Pancreas (tissue), 10 donors: ENCODE results near the gene CDC42BPB. TPM values are rescaled to one million over a fixed set of nuclear protein-coding genes. Genes with fewer than 3 reads are reported as not detected.
A peak's percentile ranks its signal among the peaks of the same experiment; 100 is the strongest.

Experiments used
- ATAC-seq, 4 donors: fragments of 200-7000 bp; cut with Tn5 transposase; one replicate each; pipeline versions ENCODE4 v1.8.0 to v1.9.1; 2020; ENCODE audit warnings: mild to moderate bottlenecking in 4 of 4, moderate library complexity in 4 of 4
- DNase-seq, 6 donors: peaks; one replicate each; pipeline ENCODE4 v3.0.0-alpha.2; 2020
- FAIRE-seq: peaks from 2 replicates; lab custom pipeline; 2012; peaks lifted over from hg19 to GRCh38; lab: Jason Lieb, UNC
- H3K27ac ChIP-seq, 4 donors: fragments of 200-600 bp; sonication (generic); 1 replicate in 3 of 4; 2 replicates in 1 of 4; pipeline versions ENCODE4 v1.5.0 to v1.8.0; 2020
- H3K27me3 ChIP-seq, 4 donors: fragments of 200-600 bp; one replicate each; pipeline ENCODE4 v1.8.0; 2021
- H3K36me3 ChIP-seq, 3 donors: fragments of 200-600 bp; sonication (generic) in 1 of 3; one replicate each; pipeline versions ENCODE4 v1.5.0 to v1.8.0; 2020 to 2021
- H3K4me1 ChIP-seq, 3 donors: fragments of 200-600 bp; one replicate each; pipeline ENCODE4 v1.8.0; 2021
- H3K4me3 ChIP-seq, 4 donors: fragments of 200-600 bp; sonication (generic) in 2 of 4; one replicate each; pipeline versions ENCODE4 v1.5.0 to v1.8.0; 2020 to 2021
- H3K9me3 ChIP-seq, 4 donors: fragments of 200-600 bp; one replicate each; pipeline ENCODE4 v1.8.0; 2021
- CTCF ChIP-seq, 4 donors: fragments of 200-600 bp; sonication (generic) in 3 of 4; IDR thresholded peaks; one replicate each; pipeline versions ENCODE4 v1.5.0 to v1.8.0; 2021; ENCODE audit warnings: antibody characterized with exemption in 4 of 4
- WGBS, 2 donors: extraction: QIAGEN DNeasy Blood & Tissue Kit; methylation state at CpG; one replicate each; pipeline ENCODE4 v1.1.7; 2013; 5-methylcytosine and 5-hydroxymethylcytosine counted together
- intact Hi-C, 3 donors: fragments of 100-400 bp; cut with DNase I; formaldehyde crosslinking; loops; one replicate each; pipeline versions ENCODE4 v1.11.1 to v1.14.2; 2022
- polyA plus RNA-seq, 2 donors: library from polyadenylated mRNA; stranded (reverse); fragments of 200-250 nt; gene quantifications; one replicate each; pipeline ENCODE4 v1.2.3, GENCODE V29; 2013
- total RNA-seq, 6 donors: library from RNA; stranded (reverse); fragmentation: NEBNext Ultra II Directional in 4 of 6; extraction: Animal tissue kit (Norgen Biotek cat#: 25700) in 4 of 6; gene quantifications; one replicate each; pipeline versions ENCODE4 v1.2.1 to v1.2.4, GENCODE V29; 2021 to 2023
- donor health status: healthy with polysubstance abuse.
- donor health status: DM: no; HTN: no; CAD: no; lungs with moderate emphysema.
- donor health status: DM: no; HTN: no; CAD: no.
- donor health status: control.
- donor health status: control.
- donor health status: Bipolar disorder and iron deficiency.
- donor health status: DM: yes; HTN: yes; CAD: no.
- donor health status: DM: no; HTN: no; CAD: no.
- donor health status: DM: no; HTN: no; CAD: no.
- donor health status: DM: yes; HTN: yes; CAD: no.

The CDC42BPB gene
- total and polyA plus RNA-seq, 8 donors = 27.2 to 45.5 (median 32.7) TPM

DNA sequence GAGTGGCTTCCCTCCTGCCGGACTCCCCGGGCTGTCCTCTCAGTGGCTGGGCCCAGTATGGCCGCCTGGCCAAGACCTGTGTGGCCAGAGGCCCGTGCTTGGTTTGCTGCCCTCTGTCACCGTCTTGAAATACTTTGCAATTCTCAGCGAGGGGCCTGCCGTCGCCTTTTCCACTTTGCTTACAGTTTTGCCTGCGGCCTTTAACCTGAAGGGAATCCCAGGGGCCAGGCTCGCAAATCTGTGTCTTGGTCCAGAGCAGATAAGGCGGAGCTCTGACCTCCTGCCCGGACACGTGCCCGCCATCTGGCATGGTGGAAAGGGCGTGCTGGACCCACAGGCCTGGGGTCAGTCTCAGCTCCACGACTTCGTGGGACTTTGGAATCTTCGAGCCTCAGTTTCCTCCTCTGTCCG is 145.8 kb downstream of the CDC42BPB start:
- H3K4me1 ChIP-seq = no peaks in the 10 kb centered on the region
- intact Hi-C loops = loop anchor here in 1 of 3 donors (10.0 kb wide), 1 partner anchor 217 kb away; no protein-coding TSS in a partner anchor
- ATAC-seq = no peak
- no peaks in the 10 kb centered on the region for H3K36me3 ChIP-seq
- no peak for TF ChIP-seq CTCF (IDR thresholded peaks at IDR 0.05)
- H3K27me3 ChIP-seq = no peaks in the 10 kb centered on the region
- FAIRE-seq = no peak
- no peak overlapping the region for H3K4me3 ChIP-seq
- no peaks in the 10 kb centered on the region for H3K9me3 ChIP-seq
- 86 to 92% methylated on average over 19 of the region's 19 CpGs for WGBS, 2 donors
- no peak for DNase-seq
- H3K27ac ChIP-seq = no peak overlapping the region

DNA sequence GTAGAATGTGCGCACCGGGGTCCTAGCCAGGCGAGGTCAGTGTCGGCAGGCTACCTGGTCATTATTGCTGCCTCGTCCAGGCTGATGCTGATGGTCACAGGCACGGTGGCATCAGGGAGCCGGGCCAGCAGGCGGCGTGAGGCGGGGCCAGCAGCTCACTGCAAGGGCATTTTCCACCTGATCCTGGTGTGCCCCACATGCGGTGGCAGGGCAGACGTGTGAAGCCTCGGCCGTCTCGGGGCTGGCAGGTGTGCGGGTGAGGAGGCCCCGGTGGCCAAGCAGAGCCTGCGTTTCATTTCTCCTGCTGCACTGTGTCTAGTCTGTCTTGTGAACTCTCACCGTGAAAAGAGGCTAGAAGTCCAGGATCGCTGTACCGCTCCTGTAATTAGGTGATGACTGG is 146.9 kb downstream of the CDC42BPB start:
- intact Hi-C loops = loop anchor here in 1 of 3 donors (10.0 kb wide), 1 partner anchor 216 kb away; no protein-coding TSS in a partner anchor
- no peak overlapping the region for H3K27ac ChIP-seq
- H3K9me3 ChIP-seq = no peaks in the 10 kb centered on the region
- no peak overlapping the region for H3K4me3 ChIP-seq
- no peak for DNase-seq
- no peaks in the 10 kb centered on the region for H3K27me3 ChIP-seq
- no peak for TF ChIP-seq CTCF (IDR thresholded peaks at IDR 0.05)
- no peak for FAIRE-seq
- no peaks in the 10 kb centered on the region for H3K36me3 ChIP-seq
- ATAC-seq = no peak
- no peaks in the 10 kb centered on the region for H3K4me1 ChIP-seq
- WGBS, 2 donors = 89 to 90% methylated on average over 21 of the region's 21 CpGs

DNA sequence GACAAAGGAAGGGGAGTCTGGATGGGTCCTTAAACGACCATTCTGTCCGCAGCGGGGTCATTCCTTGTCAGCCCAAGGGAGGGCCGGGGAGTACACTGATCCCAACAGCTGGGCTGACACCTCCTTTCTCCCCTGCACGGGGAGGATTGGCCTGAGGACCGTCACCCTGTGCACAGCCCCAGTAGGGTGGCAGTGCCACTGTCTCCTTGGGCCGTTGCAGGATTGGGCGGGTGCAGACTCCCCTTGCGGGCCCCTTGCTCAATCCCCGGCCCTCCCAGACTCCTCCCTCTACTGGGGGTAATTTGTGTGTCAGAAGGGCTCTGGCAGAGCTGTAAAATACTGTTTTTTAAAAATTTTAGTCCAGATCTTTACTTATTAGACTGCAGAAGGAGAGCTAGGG is 147.4 kb downstream of the CDC42BPB start:
- no peak for TF ChIP-seq CTCF (IDR thresholded peaks at IDR 0.05)
- H3K4me3 ChIP-seq = no peak overlapping the region
- no peaks in the 10 kb centered on the region for H3K4me1 ChIP-seq
- no peaks in the 10 kb centered on the region for H3K9me3 ChIP-seq
- DNase-seq (peak in 1 of 6 donors; percentile 30), FAIRE-seq (no peak), ATAC-seq (no peak)
- WGBS, 2 donors = 84 to 93% methylated on average over 9 to 10 of the region's 10 CpGs
- intact Hi-C loops = loop anchor here in 1 of 3 donors (10.0 kb wide), 1 partner anchor 215 kb away; no protein-coding TSS in a partner anchor
- H3K27ac ChIP-seq = no peak overlapping the region
- no peaks in the 10 kb centered on the region for H3K27me3 ChIP-seq
- H3K36me3 ChIP-seq = no peaks in the 10 kb centered on the region

DNA sequence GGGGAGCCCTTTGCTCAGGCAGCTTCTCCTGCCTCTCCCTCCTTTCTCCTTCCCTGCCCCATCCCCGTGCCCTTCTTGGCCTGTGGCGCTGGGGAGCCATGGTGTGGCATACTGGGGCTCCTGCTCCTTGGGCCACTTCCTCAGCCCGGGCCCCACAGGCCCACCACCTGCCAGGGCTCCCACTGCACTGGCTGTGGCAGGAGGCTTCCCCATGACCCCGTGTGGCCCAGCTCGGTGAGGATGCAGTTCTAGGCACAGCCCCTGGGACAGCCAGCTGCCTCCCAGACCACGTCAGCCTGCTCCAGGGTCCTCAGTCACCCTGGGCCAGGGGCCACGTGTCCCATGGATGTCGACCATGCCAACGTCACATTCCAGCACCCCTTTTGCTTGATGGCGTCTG is 147.9 kb downstream of the CDC42BPB start:
- DNase-seq = peak in 1 of 6 donors; percentile 37

More for the DNA sequence above, 147.9 kb downstream of the CDC42BPB start:
- no peak overlapping the region for H3K4me3 ChIP-seq
- H3K36me3 ChIP-seq = no peaks in the 10 kb centered on the region
- FAIRE-seq (no peak), ATAC-seq (no peak)
- no peaks in the 10 kb centered on the region for H3K27me3 ChIP-seq
- no peak overlapping the region for H3K27ac ChIP-seq
- no peaks in the 10 kb centered on the region for H3K9me3 ChIP-seq
- WGBS, 2 donors = 80 to 90% methylated on average over 8 to 10 of the region's 10 CpGs
- no peak for TF ChIP-seq CTCF (IDR thresholded peaks at IDR 0.05)
- H3K4me1 ChIP-seq = no peaks in the 10 kb centered on the region
- intact Hi-C loops = no loop called here
